Occipital lobe (tissue), 2 donors: ENCODE measurements around the gene GPR158. TPM values are rescaled to one million over a fixed set of nuclear protein-coding genes. Genes with fewer than 3 reads are reported as not detected.
"Not testable (repeated sequence)": the region's sequence is repeated elsewhere in the genome, so short reads cannot be mapped to it uniquely, and the experiment has no call there.

Experiments
- DNase-seq: peaks from one replicate; lab custom pipeline; 2025; lab: John Stamatoyannopoulos, UW
- total RNA-seq: library from RNA; depleted of rRNA; stranded (reverse); fragments of >200 nt; gene quantifications from one replicate; pipeline ENCODE4 v1.2.3, GENCODE V29; 2014

GPR158 gene
- total RNA-seq: 6.1 TPM

GRCh38 chr10:25174461-25175230 is at the start of gene GPR158:
Gene GPR158, plus strand, starts transcription at chr10:25175001. Its CDS starts 420 bp downstream, at chr10:25175421.
- DNase-seq: peak; percentile 88

GRCh38 chr10:25125201-25125611 is 49.6 kb upstream of the GPR158 start:
- DNase-seq: peak; percentile 15

- DNase-seq: no peak
Measured at GRCh38 chr10:25129592-25129991, 45.2 kb upstream of the GPR158 start.

GRCh38 chr10:25130906-25131305 is 43.9 kb upstream of the GPR158 start:
- no peak for DNase-seq

GRCh38 chr10:25142116-25142864 is 32.5 kb upstream of the GPR158 start:
- no peak for DNase-seq

GRCh38 chr10:25157650-25158049 is 17.2 kb upstream of the GPR158 start:
- no peak for DNase-seq

- no peak for DNase-seq
Measured at GRCh38 chr10:25159591-25159990, 15.2 kb upstream of the GPR158 start.

GRCh38 chr10:25162391-25162790 is 12.4 kb upstream of the GPR158 start:
- no peak for DNase-seq

- DNase-seq: not testable (repeated sequence)
Measured at GRCh38 chr10:25163464-25163863, 11.3 kb upstream of the GPR158 start.

GRCh38 chr10:25169740-25170139 is 5.1 kb upstream of the GPR158 start:
- DNase-seq: no peak

- DNase-seq: no peak
Measured at GRCh38 chr10:25170627-25171026, 4.2 kb upstream of the GPR158 start.

- DNase-seq: no peak
Measured at GRCh38 chr10:25175527-25176420, 973 bp downstream of the GPR158 start.

- DNase-seq: peak; percentile 37
Measured at GRCh38 chr10:25176421-25176968, 1.7 kb downstream of the GPR158 start.

- no peak for DNase-seq
Measured at GRCh38 chr10:25177093-25177753, 2.4 kb downstream of the GPR158 start.

GRCh38 chr10:25177754-25178135 is 2.9 kb downstream of the GPR158 start:
- no peak for DNase-seq

- DNase-seq: no peak
Measured at GRCh38 chr10:25178411-25178810, 3.6 kb downstream of the GPR158 start.

GRCh38 chr10:25180801-25181200 is 6.0 kb downstream of the GPR158 start:
- no peak for DNase-seq

- no peak for DNase-seq
Measured at GRCh38 chr10:25182636-25183035, 7.8 kb downstream of the GPR158 start.

- DNase-seq: no peak
Measured at GRCh38 chr10:25191162-25191895, 16.5 kb downstream of the GPR158 start.

- DNase-seq: no peak
Measured at GRCh38 chr10:25198151-25198550, 23.4 kb downstream of the GPR158 start.
